Type B pancreatic cell (in vitro differentiated cells): ENCODE measurements around the gene SLC24A1. TPM values are rescaled to one million over a fixed set of nuclear protein-coding genes. Genes with fewer than 3 reads are reported as not detected.

Experiments
- DNase-seq: peaks from one replicate; pipeline ENCODE4 v3.0.0; 2021; ENCODE audit warnings: mixed read lengths; ENCODE audit not compliant: unreplicated experiment; ENCODE audit errors: extremely low spot score
- H3K27ac Mint-ChIP-seq: 2 replicates; pipeline ENCODE4 v1.8.0; 2021; ENCODE audit warnings: mild to moderate bottlenecking, mixed read lengths
- H3K27me3 Mint-ChIP-seq: 2 replicates; pipeline ENCODE4 v1.8.0; 2021; ENCODE audit warnings: mixed read lengths
- H3K36me3 Mint-ChIP-seq: 2 replicates; pipeline ENCODE4 v1.8.0; 2021; ENCODE audit warnings: mixed read lengths
- H3K4me1 Mint-ChIP-seq: one replicate; pipeline ENCODE4 v1.8.0; 2021; ENCODE audit warnings: mixed read lengths; ENCODE audit not compliant: unreplicated experiment
- H3K4me3 Mint-ChIP-seq: 2 replicates; pipeline ENCODE4 v1.8.0; 2021; ENCODE audit warnings: mild to moderate bottlenecking, mixed read lengths
- H3K9me3 Mint-ChIP-seq: 2 replicates; pipeline ENCODE4 v1.8.0; 2021; ENCODE audit warnings: mixed read lengths
- total RNA-seq: library from RNA; stranded (reverse); gene quantifications from 2 replicates; pipeline ENCODE4 v1.2.1, GENCODE V29; 2021; ENCODE audit warnings: low replicate concordance
- TF ChIP-seq, protein P1 (sequence below): fragments of 200-600 bp; sonication (generic); conservative IDR thresholded peaks from 2 replicates; pipeline ENCODE4 v1.5.0; 2021; ENCODE audit warnings: antibody characterized with exemption, mild to moderate bottlenecking

SLC24A1 gene
- total RNA-seq, 1 donor from 2014 or later = 15.8 TPM

GRCh38 chr15:65645392-65645791 is 23.7 kb downstream of the SLC24A1 start:
- Mint-ChIP-seq H3K36me3 (no peaks in the 10 kb centered on the region), H3K27me3 (no peaks in the 10 kb centered on the region), H3K4me3 (no peak overlapping the region), H3K4me1 (no peaks in the 10 kb centered on the region), H3K9me3 (no peaks in the 10 kb centered on the region), H3K27ac (no peak overlapping the region)
- TF ChIP-seq, protein P1, sequence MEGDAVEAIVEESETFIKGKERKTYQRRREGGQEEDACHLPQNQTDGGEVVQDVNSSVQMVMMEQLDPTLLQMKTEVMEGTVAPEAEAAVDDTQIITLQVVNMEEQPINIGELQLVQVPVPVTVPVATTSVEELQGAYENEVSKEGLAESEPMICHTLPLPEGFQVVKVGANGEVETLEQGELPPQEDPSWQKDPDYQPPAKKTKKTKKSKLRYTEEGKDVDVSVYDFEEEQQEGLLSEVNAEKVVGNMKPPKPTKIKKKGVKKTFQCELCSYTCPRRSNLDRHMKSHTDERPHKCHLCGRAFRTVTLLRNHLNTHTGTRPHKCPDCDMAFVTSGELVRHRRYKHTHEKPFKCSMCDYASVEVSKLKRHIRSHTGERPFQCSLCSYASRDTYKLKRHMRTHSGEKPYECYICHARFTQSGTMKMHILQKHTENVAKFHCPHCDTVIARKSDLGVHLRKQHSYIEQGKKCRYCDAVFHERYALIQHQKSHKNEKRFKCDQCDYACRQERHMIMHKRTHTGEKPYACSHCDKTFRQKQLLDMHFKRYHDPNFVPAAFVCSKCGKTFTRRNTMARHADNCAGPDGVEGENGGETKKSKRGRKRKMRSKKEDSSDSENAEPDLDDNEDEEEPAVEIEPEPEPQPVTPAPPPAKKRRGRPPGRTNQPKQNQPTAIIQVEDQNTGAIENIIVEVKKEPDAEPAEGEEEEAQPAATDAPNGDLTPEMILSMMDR = no peak
- no peak for DNase-seq

DNA sequence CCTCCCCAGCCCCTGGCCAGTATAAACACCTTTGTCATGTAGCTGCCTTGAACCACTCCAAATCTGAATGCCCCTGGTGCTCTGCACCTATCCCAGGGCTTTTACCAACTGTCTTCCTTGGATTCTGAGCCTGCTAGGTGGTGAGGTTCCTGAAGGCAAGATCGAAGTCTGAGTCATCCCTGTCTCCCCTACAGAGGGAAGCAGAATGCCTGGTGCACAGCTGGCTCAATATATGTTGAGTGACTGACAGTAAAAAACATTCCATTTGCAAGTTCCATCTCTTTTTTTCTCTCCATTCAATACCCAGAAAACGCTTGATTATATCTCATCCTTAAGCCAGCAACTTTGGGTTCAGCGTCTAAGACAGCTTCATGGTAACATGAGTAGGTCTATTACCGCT is 24.7 kb downstream of the SLC24A1 start:
- Mint-ChIP-seq H3K4me1 (no peaks in the 10 kb centered on the region), H3K27ac (no peak overlapping the region), H3K9me3 (no peaks in the 10 kb centered on the region), H3K36me3 (no peaks in the 10 kb centered on the region), H3K4me3 (no peak overlapping the region), H3K27me3 (no peaks in the 10 kb centered on the region)
- no peak for DNase-seq
- TF ChIP-seq, protein P1 = no peak

DNA sequence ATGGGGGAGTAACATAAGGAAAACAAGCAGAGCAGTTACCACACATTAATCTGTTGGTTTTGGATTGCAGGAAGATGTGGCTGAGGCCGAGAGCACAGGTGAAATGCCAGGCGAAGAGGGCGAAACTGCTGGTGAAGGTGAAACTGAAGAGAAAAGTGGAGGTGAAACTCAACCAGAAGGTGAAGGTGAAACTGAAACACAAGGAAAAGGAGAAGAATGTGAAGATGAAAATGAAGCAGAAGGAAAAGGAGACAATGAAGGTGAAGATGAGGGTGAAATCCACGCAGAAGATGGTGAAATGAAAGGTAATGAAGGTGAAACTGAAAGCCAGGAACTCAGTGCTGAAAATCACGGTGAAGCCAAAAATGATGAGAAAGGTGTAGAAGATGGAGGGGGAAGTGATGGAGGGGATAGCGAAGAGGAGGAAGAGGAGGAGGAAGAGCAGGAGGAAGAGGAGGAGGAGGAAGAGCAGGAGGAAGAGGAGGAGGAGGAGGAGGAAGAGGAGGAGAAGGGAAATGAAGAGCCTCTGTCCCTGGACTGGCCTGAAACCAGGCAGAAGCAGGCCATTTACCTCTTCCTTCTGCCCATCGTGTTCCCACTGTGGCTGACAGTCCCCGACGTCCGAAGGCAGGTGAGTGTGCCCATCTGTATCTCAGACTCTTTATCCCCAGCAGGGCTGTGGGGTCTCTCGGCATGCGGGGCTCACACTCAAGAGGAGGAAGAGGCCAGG is 28.7 kb downstream of the SLC24A1 start:
- Mint-ChIP-seq H3K4me1 (no peaks in the 10 kb centered on the region), H3K27me3 (no peaks in the 10 kb centered on the region), H3K36me3 (no peaks in the 10 kb centered on the region), H3K27ac (no peak overlapping the region), H3K4me3 (no peak overlapping the region), H3K9me3 (no peaks in the 10 kb centered on the region)
- TF ChIP-seq, protein P1 = no peak
- no peak for DNase-seq

- Mint-ChIP-seq H3K36me3 (no peaks in the 10 kb centered on the region), H3K4me3 (no peak overlapping the region), H3K27me3 (no peaks in the 10 kb centered on the region), H3K4me1 (no peaks in the 10 kb centered on the region), H3K27ac (no peak overlapping the region), H3K9me3 (no peaks in the 10 kb centered on the region)
- TF ChIP-seq, protein P1 = no peak
- DNase-seq = no peak
Observed at GRCh38 chr15:65651042-65651322, 29.2 kb downstream of the SLC24A1 start.

DNA sequence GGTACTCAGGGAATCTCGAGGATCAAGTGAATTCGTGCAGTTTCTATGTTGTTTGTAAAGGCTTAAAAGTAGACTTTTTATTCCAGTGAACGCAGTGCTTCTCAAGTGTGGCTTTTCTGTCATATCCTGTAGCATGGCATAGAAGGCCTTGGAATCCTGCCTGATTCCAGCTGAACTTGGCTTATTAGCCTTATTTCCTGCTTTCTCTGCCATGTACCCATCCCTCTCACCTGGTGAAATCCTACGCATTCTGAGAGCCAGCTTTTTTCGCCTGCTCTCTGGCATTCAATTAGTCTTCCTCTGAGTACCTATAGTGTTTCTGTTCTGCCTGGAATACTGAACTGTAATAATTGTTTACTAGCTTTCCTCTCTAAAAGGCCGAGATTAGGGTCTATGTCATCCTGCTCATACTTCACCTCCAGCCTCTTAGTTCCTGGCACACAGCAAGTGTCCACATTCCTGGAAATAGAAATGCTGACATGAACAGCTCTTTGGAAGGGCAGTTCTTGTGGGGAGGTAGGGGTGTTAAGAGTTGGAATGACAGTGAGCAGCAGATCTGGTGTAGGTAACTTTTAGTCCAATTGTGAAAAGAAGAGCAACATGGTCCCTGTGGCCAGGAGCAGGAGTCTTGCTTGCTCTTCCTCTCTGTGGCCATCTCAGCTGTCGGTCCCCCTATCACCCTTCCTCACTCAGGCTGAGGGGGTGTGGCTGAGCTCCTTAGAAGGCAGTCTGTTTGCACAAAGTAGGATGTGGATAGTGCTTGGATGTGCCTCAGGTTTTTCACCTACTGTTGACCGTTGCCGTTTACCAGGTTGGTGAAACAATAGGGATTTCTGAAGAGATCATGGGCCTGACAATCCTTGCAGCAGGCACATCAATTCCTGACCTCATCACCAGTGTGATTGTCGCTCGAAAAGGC is 30.4 kb downstream of the SLC24A1 start:
- Mint-ChIP-seq H3K4me3 (no peak overlapping the region), H3K27me3 (no peaks in the 10 kb centered on the region), H3K9me3 (no peaks in the 10 kb centered on the region), H3K4me1 (no peaks in the 10 kb centered on the region), H3K27ac (no peak overlapping the region), H3K36me3 (no peaks in the 10 kb centered on the region)
- DNase-seq = no peak
- TF ChIP-seq, protein P1 = no peak
